Tibial nerve (tissue), 3 donors: ENCODE results near the gene EVA1C.
"Not testable (repeated sequence)": the region's sequence is repeated elsewhere in the genome, so short reads cannot be mapped to it uniquely, and the experiment has no call there.

Experiments
- CTCF ChIP-seq, 5 experiments: fragments of 200-600 bp in 3 of 5; fragments of 450-650 bp in 2 of 5; sonication (generic) in 3 of 5; IDR thresholded peaks; one replicate each; pipeline ENCODE4 v1.5.1; 2016 to 2019; ENCODE audit warnings: antibody characterized with exemption in 5 of 5, mild to moderate bottlenecking in 3 of 5, moderate library complexity in 2 of 5
- POLR2A ChIP-seq, 2 donors: fragments of 450-650 bp; IDR thresholded peaks; one replicate each; pipeline ENCODE4 v1.6.1; 2017; ENCODE audit warnings: antibody characterized with exemption in 2 of 2, mild to moderate bottlenecking in 2 of 2, moderate library complexity in 2 of 2

GRCh38 chr21:32561476-32561875 lies 149.0 kb downstream of the EVA1C start:
- TF ChIP-seq POLR2A, CTCF (IDR thresholded peaks at IDR 0.05): not testable (repeated sequence)
